ENCODE results near the gene THSD4.

The THSD4 gene

GRCh38 chr15:71648095-71648494 lies 532.8 kb downstream of the THSD4 start:
- DNase-seq: no peak
- no peak for TF ChIP-seq CTCF (IDR thresholded peaks at IDR 0.05; ENCODE audit: low read depth, low read length)
- H3K27ac ChIP-seq: no peak overlapping the region

GRCh38 chr15:71649894-71650293 lies 534.6 kb downstream of the THSD4 start:
- Histone ChIP-seq H3K36me3 (no peaks in the 10 kb centered on the region), H3K27ac (no peak overlapping the region), H3K27me3 (ENCODE audit: insufficient read depth, low read depth, severe bottlenecking) (no peaks in the 10 kb centered on the region), H3K9me3 (ENCODE audit: severe bottlenecking) (no peaks in the 10 kb centered on the region), H3K4me3 (ENCODE audit: low read depth, low read length) (no peak overlapping the region)
- DNase-seq: no peak
- TF ChIP-seq CTCF (IDR thresholded peaks at IDR 0.05; ENCODE audit: low read depth, low read length): no peak

More at GRCh38 chr15:71648095-71648494, 532.8 kb downstream of the THSD4 start:
- no peak overlapping the region for H3K4me3 ChIP-seq (ENCODE audit: low read depth, low read length)
- H3K27me3 ChIP-seq (ENCODE audit: insufficient read depth, low read depth, severe bottlenecking): no peaks in the 10 kb centered on the region
- H3K9me3 ChIP-seq (ENCODE audit: severe bottlenecking): no peaks in the 10 kb centered on the region
- H3K36me3 ChIP-seq: no peaks in the 10 kb centered on the region

- H3K9me3 ChIP-seq (ENCODE audit: severe bottlenecking): no peaks in the 10 kb centered on the region
Observed at GRCh38 chr15:71650603-71651002, 535.3 kb downstream of the THSD4 start.

GRCh38 chr15:71651750-71652186 lies 536.5 kb downstream of the THSD4 start:
- peak; percentile 72 for DNase-seq
- Histone ChIP-seq H3K27me3 (ENCODE audit: insufficient read depth, low read depth, severe bottlenecking) (no peaks in the 10 kb centered on the region), H3K36me3 (no peaks in the 10 kb centered on the region), H3K9me3 (ENCODE audit: severe bottlenecking) (no peaks in the 10 kb centered on the region), H3K27ac (no peak overlapping the region), H3K4me3 (ENCODE audit: low read depth, low read length) (no peak overlapping the region)
- peak; percentile 70 for TF ChIP-seq CTCF (IDR thresholded peaks at IDR 0.05; ENCODE audit: low read depth, low read length)

More at GRCh38 chr15:71650603-71651002, 535.3 kb downstream of the THSD4 start:
- Histone ChIP-seq H3K27me3 (ENCODE audit: insufficient read depth, low read depth, severe bottlenecking) (no peaks in the 10 kb centered on the region), H3K36me3 (no peaks in the 10 kb centered on the region), H3K4me3 (ENCODE audit: low read depth, low read length) (no peak overlapping the region), H3K27ac (no peak overlapping the region)
- TF ChIP-seq CTCF (IDR thresholded peaks at IDR 0.05; ENCODE audit: low read depth, low read length): peak; percentile 6; the same call in 1 of the 2 replicates
- DNase-seq: no peak

- Histone ChIP-seq H3K36me3 (no peaks in the 10 kb centered on the region), H3K4me3 (ENCODE audit: low read depth, low read length) (no peak overlapping the region), H3K27ac (no peak overlapping the region), H3K27me3 (ENCODE audit: insufficient read depth, low read depth, severe bottlenecking) (no peaks in the 10 kb centered on the region), H3K9me3 (ENCODE audit: severe bottlenecking) (no peaks in the 10 kb centered on the region)
- no peak for TF ChIP-seq CTCF (IDR thresholded peaks at IDR 0.05; ENCODE audit: low read depth, low read length)
- no peak for DNase-seq
Observed at GRCh38 chr15:71654042-71654719, 538.9 kb downstream of the THSD4 start.

- H3K36me3 ChIP-seq: no peaks in the 10 kb centered on the region
- H3K27ac ChIP-seq: no peak overlapping the region
- H3K9me3 ChIP-seq (ENCODE audit: severe bottlenecking): no peaks in the 10 kb centered on the region
- H3K27me3 ChIP-seq (ENCODE audit: insufficient read depth, low read depth, severe bottlenecking): no peaks in the 10 kb centered on the region
- TF ChIP-seq CTCF (IDR thresholded peaks at IDR 0.05; ENCODE audit: low read depth, low read length): no peak
- no peak overlapping the region for H3K4me3 ChIP-seq (ENCODE audit: low read depth, low read length)
- DNase-seq: no peak
Observed at GRCh38 chr15:71654720-71655174, 539.5 kb downstream of the THSD4 start.
